H1 (cell line): ENCODE results near the gene CDH16. TPM values are rescaled to one million over a fixed set of nuclear protein-coding genes. Genes with fewer than 3 reads are reported as not detected.
A peak's percentile ranks its signal among the peaks of the same experiment; 100 is the strongest.

Experiments used
- ATF2 ChIP-seq: IDR thresholded peaks from 2 replicates; pipeline ENCODE4 v1.6.1; 2012; ENCODE audit warnings: low read length, inconsistent platforms
- HDAC2 ChIP-seq, 2 experiments: fragments of 300-600 bp in 1 of 2; sonication (generic) in 1 of 2; IDR thresholded peaks; 2 replicates each; pipeline ENCODE4 v1.6.1; 2011 to 2012; ENCODE audit warnings: low read depth in 2 of 2, low read length in 2 of 2, mild to moderate bottlenecking in 2 of 2, moderate library complexity in 2 of 2, borderline replicate concordance in 1 of 2, inconsistent platforms in 1 of 2
- NANOG ChIP-seq: IDR thresholded peaks from 2 replicates; pipeline ENCODE4 v1.6.1; 2011; ENCODE audit warnings: low read length, low read depth, mild to moderate bottlenecking, inconsistent platforms; ENCODE audit not compliant: insufficient read depth, poor library complexity, severe bottlenecking
- RAD21 ChIP-seq, 2 experiments: IDR thresholded peaks in 1 of 2; conservative IDR thresholded peaks in 1 of 2; 2 replicates each; pipeline ENCODE4 v1.6.1; 2011; ENCODE audit warnings: low read depth in 2 of 2, low read length in 2 of 2, improper control_type of control experiment in 1 of 2, inconsistent platforms in 1 of 2, mild to moderate bottlenecking in 1 of 2, moderate library complexity in 1 of 2
- SUZ12 ChIP-seq: fragments of 200-600 bp; sonication (generic); IDR thresholded peaks from 2 replicates; pipeline ENCODE4 v1.6.1; 2012; ENCODE audit warnings: mild to moderate bottlenecking, inconsistent platforms, low read length, moderate library complexity, mixed read lengths
- TBP ChIP-seq: IDR thresholded peaks from 2 replicates; pipeline ENCODE4 v1.6.1; 2011; ENCODE audit warnings: low read depth, low read length, improper control_type of control experiment
- polyA plus RNA-seq, 7 experiments: library from polyadenylated mRNA; depleted of rRNA in 3 of 7; stranded (reverse) in 5 of 7; unstranded in 2 of 7; fragments of >200 nt in 5 of 7; fragments of 200-250 nt in 2 of 7; gene quantifications; 1 replicate in 5 of 7; 2 replicates in 1 of 7; 4 replicates in 1 of 7; pipeline versions ENCODE4 v1.2.1 to v1.2.3, GENCODE V29; 2011 to 2013; ENCODE audit warnings: missing spikeins in 2 of 7, mixed read lengths in 2 of 7
- total RNA-seq: library from RNA; stranded (reverse); fragmentation: NEBNext Ultra II Directional; extraction: Animal tissue kit (Norgen Biotek cat#: 25700); gene quantifications from 2 replicates; pipeline ENCODE4 v1.2.1, GENCODE V29; 2021
- TF ChIP-seq, protein P1 (sequence below): fragments of 300-600 bp; sonication (generic); IDR thresholded peaks from 2 replicates; pipeline ENCODE4 v1.7.1; 2012; ENCODE audit warnings: low read length, moderate library complexity, mild to moderate bottlenecking, inconsistent platforms; ENCODE audit not compliant: insufficient replicate concordance

CDH16 gene
- total and polyA plus RNA-seq, 2 of the 8 experiments (the other 6 are each of a cell fraction or from before 2014, with no cell fraction given), result not detected

DNA sequence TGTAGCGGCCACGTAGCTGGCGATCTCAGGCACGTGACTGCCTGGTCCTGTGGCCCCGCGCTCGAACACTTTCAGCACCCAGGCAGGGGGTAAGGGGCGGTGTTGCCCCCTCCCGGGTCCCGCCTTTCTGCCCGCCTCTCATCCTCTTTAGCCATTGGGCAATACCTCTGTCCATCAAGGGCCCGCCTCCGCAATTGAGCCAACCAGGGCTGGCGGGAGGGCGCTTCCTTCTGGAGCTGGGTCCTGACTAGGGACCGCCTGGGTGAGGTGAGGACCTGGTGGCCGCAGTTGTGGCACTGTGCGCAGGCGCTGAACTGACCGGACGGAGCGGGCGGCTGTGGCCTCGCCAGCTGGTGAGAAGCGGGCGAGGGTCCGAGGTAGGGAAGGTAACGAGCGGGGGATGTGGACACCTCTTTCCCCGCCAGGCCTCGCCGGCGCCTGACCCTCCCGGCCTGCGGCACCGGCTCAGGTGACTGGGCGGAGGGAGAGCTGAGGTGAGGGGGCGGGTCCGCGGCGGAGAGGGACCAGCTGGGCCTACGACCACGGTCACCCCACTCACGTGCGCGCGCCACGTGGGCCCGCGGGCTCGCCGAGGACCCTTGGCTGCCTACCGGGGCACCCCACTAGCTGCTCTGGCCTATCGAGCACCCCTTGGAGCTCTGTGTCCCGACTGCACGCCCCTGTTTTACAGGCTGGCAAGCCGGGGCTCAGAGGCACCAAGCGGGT is 38.2 kb downstream of the CDH16 start, which contains the start of gene PDP2 (continued):
- TF ChIP-seq, protein P1, sequence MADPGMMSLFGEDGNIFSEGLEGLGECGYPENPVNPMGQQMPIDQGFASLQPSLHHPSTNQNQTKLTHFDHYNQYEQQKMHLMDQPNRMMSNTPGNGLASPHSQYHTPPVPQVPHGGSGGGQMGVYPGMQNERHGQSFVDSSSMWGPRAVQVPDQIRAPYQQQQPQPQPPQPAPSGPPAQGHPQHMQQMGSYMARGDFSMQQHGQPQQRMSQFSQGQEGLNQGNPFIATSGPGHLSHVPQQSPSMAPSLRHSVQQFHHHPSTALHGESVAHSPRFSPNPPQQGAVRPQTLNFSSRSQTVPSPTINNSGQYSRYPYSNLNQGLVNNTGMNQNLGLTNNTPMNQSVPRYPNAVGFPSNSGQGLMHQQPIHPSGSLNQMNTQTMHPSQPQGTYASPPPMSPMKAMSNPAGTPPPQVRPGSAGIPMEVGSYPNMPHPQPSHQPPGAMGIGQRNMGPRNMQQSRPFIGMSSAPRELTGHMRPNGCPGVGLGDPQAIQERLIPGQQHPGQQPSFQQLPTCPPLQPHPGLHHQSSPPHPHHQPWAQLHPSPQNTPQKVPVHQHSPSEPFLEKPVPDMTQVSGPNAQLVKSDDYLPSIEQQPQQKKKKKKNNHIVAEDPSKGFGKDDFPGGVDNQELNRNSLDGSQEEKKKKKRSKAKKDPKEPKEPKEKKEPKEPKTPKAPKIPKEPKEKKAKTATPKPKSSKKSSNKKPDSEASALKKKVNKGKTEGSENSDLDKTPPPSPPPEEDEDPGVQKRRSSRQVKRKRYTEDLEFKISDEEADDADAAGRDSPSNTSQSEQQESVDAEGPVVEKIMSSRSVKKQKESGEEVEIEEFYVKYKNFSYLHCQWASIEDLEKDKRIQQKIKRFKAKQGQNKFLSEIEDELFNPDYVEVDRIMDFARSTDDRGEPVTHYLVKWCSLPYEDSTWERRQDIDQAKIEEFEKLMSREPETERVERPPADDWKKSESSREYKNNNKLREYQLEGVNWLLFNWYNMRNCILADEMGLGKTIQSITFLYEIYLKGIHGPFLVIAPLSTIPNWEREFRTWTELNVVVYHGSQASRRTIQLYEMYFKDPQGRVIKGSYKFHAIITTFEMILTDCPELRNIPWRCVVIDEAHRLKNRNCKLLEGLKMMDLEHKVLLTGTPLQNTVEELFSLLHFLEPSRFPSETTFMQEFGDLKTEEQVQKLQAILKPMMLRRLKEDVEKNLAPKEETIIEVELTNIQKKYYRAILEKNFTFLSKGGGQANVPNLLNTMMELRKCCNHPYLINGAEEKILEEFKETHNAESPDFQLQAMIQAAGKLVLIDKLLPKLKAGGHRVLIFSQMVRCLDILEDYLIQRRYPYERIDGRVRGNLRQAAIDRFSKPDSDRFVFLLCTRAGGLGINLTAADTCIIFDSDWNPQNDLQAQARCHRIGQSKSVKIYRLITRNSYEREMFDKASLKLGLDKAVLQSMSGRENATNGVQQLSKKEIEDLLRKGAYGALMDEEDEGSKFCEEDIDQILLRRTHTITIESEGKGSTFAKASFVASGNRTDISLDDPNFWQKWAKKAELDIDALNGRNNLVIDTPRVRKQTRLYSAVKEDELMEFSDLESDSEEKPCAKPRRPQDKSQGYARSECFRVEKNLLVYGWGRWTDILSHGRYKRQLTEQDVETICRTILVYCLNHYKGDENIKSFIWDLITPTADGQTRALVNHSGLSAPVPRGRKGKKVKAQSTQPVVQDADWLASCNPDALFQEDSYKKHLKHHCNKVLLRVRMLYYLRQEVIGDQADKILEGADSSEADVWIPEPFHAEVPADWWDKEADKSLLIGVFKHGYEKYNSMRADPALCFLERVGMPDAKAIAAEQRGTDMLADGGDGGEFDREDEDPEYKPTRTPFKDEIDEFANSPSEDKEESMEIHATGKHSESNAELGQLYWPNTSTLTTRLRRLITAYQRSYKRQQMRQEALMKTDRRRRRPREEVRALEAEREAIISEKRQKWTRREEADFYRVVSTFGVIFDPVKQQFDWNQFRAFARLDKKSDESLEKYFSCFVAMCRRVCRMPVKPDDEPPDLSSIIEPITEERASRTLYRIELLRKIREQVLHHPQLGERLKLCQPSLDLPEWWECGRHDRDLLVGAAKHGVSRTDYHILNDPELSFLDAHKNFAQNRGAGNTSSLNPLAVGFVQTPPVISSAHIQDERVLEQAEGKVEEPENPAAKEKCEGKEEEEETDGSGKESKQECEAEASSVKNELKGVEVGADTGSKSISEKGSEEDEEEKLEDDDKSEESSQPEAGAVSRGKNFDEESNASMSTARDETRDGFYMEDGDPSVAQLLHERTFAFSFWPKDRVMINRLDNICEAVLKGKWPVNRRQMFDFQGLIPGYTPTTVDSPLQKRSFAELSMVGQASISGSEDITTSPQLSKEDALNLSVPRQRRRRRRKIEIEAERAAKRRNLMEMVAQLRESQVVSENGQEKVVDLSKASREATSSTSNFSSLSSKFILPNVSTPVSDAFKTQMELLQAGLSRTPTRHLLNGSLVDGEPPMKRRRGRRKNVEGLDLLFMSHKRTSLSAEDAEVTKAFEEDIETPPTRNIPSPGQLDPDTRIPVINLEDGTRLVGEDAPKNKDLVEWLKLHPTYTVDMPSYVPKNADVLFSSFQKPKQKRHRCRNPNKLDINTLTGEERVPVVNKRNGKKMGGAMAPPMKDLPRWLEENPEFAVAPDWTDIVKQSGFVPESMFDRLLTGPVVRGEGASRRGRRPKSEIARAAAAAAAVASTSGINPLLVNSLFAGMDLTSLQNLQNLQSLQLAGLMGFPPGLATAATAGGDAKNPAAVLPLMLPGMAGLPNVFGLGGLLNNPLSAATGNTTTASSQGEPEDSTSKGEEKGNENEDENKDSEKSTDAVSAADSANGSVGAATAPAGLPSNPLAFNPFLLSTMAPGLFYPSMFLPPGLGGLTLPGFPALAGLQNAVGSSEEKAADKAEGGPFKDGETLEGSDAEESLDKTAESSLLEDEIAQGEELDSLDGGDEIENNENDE, result no peak
- no peak for TF ChIP-seq SUZ12
- TF ChIP-seq TBP, result peak; percentile 55; the same call in 1 of the 2 replicates
- TF ChIP-seq RAD21 (IDR thresholded peaks at IDR 0.05 in 1 of 2, conservative IDR thresholded peaks at IDR 0.05 in 1 of 2; ENCODE audit: low read depth in 2 of 2, low read length in 2 of 2), result no peak
- TF ChIP-seq ATF2, result no peak
- no peak for TF ChIP-seq NANOG
- TF ChIP-seq HDAC2 (IDR thresholded peaks at IDR 0.05; ENCODE audit: borderline replicate concordance in 1 of 2, low read depth in 2 of 2, low read length in 2 of 2), result peak in 1 of 2 experiments; percentile 90; a peak in 2 of 4 replicates
